PC-9 (cell line): Measurements from ENCODE around the gene ATP6V0E1. TPM values are rescaled to one million over a fixed set of nuclear protein-coding genes. Genes with fewer than 3 reads are reported as not detected.

Experiments used
- BruUV-seq: library from RNA; stranded (reverse); fragments of 400-500 nt; replicated peaks from 2 replicates; lab custom pipeline; 2021; lab: Mats Ljungman, UMichigan
- CTCF ChIA-PET: fragments of 300-600 bp; sonication (Branson Sonifier 250); formaldehyde crosslinking; loops from one replicate; lab custom pipeline; 2022; ENCODE audit warnings: antibody characterized with exemption; lab: Charles Lee
- POLR2A ChIA-PET: fragments of 300-600 bp; sonication (Branson Sonifier 250); formaldehyde crosslinking; loops from one replicate; lab custom pipeline; 2022; ENCODE audit warnings: antibody characterized with exemption; ENCODE audit not compliant: unreplicated experiment; lab: Charles Lee
- DNase-seq, 2 experiments: peaks; one replicate each; pipeline versions ENCODE4 v3.0.0 to v3.0.0-alpha.2; 2015 to 2022; ENCODE audit warnings: mixed read lengths in 1 of 2
- H2AFZ ChIP-seq: fragments of 200-600 bp; sonication (generic); 2 replicates; pipeline ENCODE4 v1.8.1; 2017; ENCODE audit warnings: antibody characterized with exemption
- H3F3A ChIP-seq: fragments of 200-600 bp; sonication (generic); 2 replicates; pipeline ENCODE4 v1.8.1; 2017; ENCODE audit warnings: antibody characterized with exemption, mild to moderate bottlenecking, low read depth; ENCODE audit not compliant: insufficient read depth
- H3K27ac ChIP-seq: fragments of 200-600 bp; sonication (generic); 2 replicates; pipeline ENCODE4 v1.6.1; 2016; ENCODE audit warnings: mixed run types
- H3K27me3 ChIP-seq: fragments of 200-600 bp; sonication (generic); 2 replicates; pipeline ENCODE4 v1.6.1; 2016; ENCODE audit warnings: low read depth, mixed run types; ENCODE audit not compliant: insufficient read depth
- H3K36me3 ChIP-seq: fragments of 200-600 bp; sonication (generic); 2 replicates; pipeline ENCODE4 v1.6.1; 2016; ENCODE audit warnings: low read depth, mixed run types
- H3K4me1 ChIP-seq: fragments of 200-600 bp; sonication (generic); replicated peaks from 2 replicates; pipeline ENCODE4 v1.6.1; 2016; ENCODE audit warnings: mixed run types; ENCODE audit not compliant: insufficient read depth
- H3K4me2 ChIP-seq: fragments of 200-600 bp; sonication (generic); 2 replicates; pipeline ENCODE4 v1.6.1; 2017; ENCODE audit warnings: mixed run types
- H3K4me3 ChIP-seq: fragments of 200-600 bp; sonication (generic); 2 replicates; pipeline ENCODE4 v1.6.1; 2016; ENCODE audit warnings: mixed run types
- H3K79me2 ChIP-seq: fragments of 200-600 bp; sonication (generic); 2 replicates; pipeline ENCODE4 v1.6.1; 2017; ENCODE audit warnings: low read depth, mixed run types
- H3K9me2 ChIP-seq: fragments of 200-600 bp; sonication (generic); 2 replicates; pipeline ENCODE4 v1.8.1; 2017; ENCODE audit warnings: mild to moderate bottlenecking; ENCODE audit not compliant: insufficient read depth
- H3K9me3 ChIP-seq: fragments of 200-600 bp; sonication (generic); 2 replicates; pipeline ENCODE4 v1.8.1; 2016; ENCODE audit warnings: low read depth; ENCODE audit not compliant: insufficient read depth
- H4K20me1 ChIP-seq: fragments of 200-600 bp; sonication (generic); 2 replicates; pipeline ENCODE4 v1.8.1; 2017; ENCODE audit not compliant: insufficient read depth
- EZH2 ChIP-seq: fragments of 200-600 bp; sonication (generic); IDR thresholded peaks from 2 replicates; pipeline ENCODE4 v1.8.0; 2017; ENCODE audit warnings: antibody characterized with exemption, low read depth
- intact Hi-C: fragments of 100-400 bp; cut with micrococcal nuclease; formaldehyde crosslinking; loops from one replicate; pipeline ENCODE4 v1.10.0; 2022; ENCODE audit not compliant: unreplicated experiment
- total RNA-seq: library from RNA; stranded (reverse); gene quantifications from 2 replicates; pipeline ENCODE4 v1.2.3, GENCODE V29; 2021
- TF ChIP-seq, protein P1 (sequence below): fragments of 200-600 bp; sonication (generic); conservative IDR thresholded peaks from 2 replicates; pipeline ENCODE4 v1.6.1; 2017; ENCODE audit warnings: mixed run types, antibody characterized with exemption, mild to moderate bottlenecking, moderate library complexity

Gene ATP6V0E1
- total RNA-seq, 1 experiment from 2014 or later: 251 TPM

DNA sequence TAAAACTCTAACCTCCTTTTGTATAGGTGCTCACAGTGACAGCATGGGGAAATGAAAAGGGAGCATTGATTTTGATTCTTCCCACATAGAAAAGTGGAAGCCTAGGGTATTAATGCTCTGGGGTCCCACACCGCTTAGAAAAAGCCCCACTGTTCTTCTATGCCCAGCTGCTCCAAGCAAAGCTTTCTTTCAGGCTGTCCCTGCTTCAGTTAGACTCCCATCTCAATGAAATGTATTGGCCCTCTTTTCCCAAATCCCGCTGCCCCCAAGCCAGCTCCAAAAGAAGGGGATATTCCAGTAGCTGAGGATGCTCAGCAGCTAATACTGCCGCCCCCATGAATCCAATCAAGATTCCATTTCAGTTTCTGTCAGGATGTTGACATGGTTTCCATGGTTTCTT lies 55.6 kb downstream of the ATP6V0E1 start:
- Histone ChIP-seq H4K20me1 (no peaks in the 10 kb centered on the region), H2AFZ (no peak overlapping the region), H3K27ac (no peak overlapping the region), H3K4me3 (no peak overlapping the region), H3K9me3 (no peaks in the 10 kb centered on the region), H3K4me1 (no peaks in the 10 kb centered on the region), H3K4me2 (no peak overlapping the region), H3K79me2 (no peaks in the 10 kb centered on the region), H3K36me3 (peaks cover 10% of the 10 kb centered on the region; the same call in 1 of the 2 replicates), H3K27me3 (no peaks in the 10 kb centered on the region), H3K9me2 (no peaks in the 10 kb centered on the region), H3F3A (peaks cover 7% of the 10 kb centered on the region; the same call in 1 of the 2 replicates)
- ChIA-PET CTCF (no interaction called here), POLR2A (interaction anchor here (0.6 kb wide), 1 partner anchor 267 kb away, joined by 4 read pairs; no protein-coding TSS in a partner anchor)
- TF ChIP-seq, protein P1, sequence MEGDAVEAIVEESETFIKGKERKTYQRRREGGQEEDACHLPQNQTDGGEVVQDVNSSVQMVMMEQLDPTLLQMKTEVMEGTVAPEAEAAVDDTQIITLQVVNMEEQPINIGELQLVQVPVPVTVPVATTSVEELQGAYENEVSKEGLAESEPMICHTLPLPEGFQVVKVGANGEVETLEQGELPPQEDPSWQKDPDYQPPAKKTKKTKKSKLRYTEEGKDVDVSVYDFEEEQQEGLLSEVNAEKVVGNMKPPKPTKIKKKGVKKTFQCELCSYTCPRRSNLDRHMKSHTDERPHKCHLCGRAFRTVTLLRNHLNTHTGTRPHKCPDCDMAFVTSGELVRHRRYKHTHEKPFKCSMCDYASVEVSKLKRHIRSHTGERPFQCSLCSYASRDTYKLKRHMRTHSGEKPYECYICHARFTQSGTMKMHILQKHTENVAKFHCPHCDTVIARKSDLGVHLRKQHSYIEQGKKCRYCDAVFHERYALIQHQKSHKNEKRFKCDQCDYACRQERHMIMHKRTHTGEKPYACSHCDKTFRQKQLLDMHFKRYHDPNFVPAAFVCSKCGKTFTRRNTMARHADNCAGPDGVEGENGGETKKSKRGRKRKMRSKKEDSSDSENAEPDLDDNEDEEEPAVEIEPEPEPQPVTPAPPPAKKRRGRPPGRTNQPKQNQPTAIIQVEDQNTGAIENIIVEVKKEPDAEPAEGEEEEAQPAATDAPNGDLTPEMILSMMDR: no peak
- no peak for TF ChIP-seq EZH2
- no peak for DNase-seq
- intact Hi-C loops: no loop called here
- BruUV-seq: no TSS peak

DNA sequence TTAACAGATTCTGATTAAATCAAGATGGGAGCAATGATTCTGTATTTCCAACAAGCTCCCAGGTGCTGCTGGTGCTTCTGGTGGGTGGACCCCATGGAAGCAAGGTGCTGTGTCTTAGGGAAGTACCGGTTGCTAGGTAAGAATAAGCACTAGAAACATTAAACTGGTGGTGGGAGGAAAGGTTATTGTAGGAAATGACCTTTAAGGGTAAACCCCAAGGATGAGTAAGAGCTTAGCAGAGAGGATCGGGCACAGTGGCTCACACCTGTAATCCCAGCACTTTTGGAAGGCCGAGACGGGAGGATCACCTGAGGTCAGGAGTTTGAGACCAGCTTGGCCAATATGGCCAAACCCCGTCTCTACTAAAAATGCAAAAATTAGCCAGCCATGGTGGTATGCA lies 56.4 kb downstream of the ATP6V0E1 start:
- H3K27ac ChIP-seq: no peak overlapping the region
- ChIA-PET POLR2A (no interaction called here), CTCF (interaction anchor here (0.5 kb wide), 1 partner anchor 105 kb away, joined by 3 read pairs; no protein-coding TSS in a partner anchor)
- TSS peak; percentile 17 for BruUV-seq
- no peak for DNase-seq
- H3K79me2 ChIP-seq: no peaks in the 10 kb centered on the region
- H3K27me3 ChIP-seq: no peaks in the 10 kb centered on the region
- no peak overlapping the region for H3K4me2 ChIP-seq
- H3K4me3 ChIP-seq: no peak overlapping the region
- peaks cover 1% of the 10 kb centered on the region; the same call in 1 of the 2 replicates for H3F3A ChIP-seq
- no peak for TF ChIP-seq EZH2
- TF ChIP-seq, protein P1: no peak
- H3K4me1 ChIP-seq: no peaks in the 10 kb centered on the region
- no peaks in the 10 kb centered on the region for H3K9me3 ChIP-seq
- no peaks in the 10 kb centered on the region for H4K20me1 ChIP-seq
- intact Hi-C loops: no loop called here
- no peak overlapping the region for H2AFZ ChIP-seq
- peaks cover 6% of the 10 kb centered on the region; the same call in 1 of the 2 replicates for H3K36me3 ChIP-seq
- no peaks in the 10 kb centered on the region for H3K9me2 ChIP-seq

DNA sequence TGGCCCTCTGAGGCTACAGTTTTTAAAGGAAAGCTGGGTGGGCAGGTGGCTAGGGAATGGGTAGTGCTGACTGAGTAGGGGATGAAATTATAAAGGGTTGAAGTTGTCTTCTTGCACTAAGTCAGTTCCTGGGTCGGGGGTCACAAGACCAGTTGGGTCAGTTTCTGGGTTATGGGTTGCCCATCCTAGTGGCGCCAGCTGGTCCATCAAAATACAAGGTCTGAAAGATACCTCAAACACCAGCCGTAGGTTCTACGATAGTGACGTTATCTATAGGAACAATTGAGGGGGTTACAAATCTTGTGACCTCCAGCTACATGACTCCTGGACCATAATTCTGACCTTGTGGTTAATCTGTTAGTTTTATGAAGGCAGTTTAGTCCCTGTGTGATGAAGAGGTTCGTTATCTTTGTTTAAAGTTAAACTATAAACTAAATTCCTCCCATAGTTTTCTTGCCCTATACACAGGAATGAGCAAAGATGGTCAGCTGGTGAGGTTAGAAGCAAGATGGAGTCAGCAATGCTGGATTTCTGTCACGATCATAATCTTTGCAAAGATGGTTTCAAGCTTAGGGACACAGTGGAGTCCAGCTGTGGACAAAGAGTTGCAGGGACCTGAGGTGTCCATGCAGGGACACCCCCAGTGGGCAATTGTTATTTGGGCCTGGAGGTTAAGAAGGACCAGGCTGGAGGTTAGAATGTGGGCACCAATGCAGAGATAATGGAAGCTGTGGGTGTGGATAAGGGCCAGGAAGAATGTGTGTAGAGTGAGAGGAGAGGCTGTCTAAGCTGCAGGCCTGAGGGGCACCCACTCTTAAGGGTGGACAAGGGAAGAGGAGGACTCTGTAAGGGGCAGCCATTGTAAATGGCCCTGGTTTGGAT lies 58.6 kb downstream of the ATP6V0E1 start:
- no peak for DNase-seq
- H3K36me3 ChIP-seq: no peaks in the 10 kb centered on the region
- H3K4me2 ChIP-seq: no peak overlapping the region
- no peaks in the 10 kb centered on the region for H3F3A ChIP-seq
- no peaks in the 10 kb centered on the region for H3K4me1 ChIP-seq
- no peak overlapping the region for H3K4me3 ChIP-seq
- BruUV-seq: no TSS peak
- TF ChIP-seq EZH2: no peak
- TF ChIP-seq, protein P1: no peak
- no peak overlapping the region for H3K27ac ChIP-seq
- no peaks in the 10 kb centered on the region for H3K9me3 ChIP-seq
- no peak overlapping the region for H2AFZ ChIP-seq
- ChIA-PET POLR2A (interaction anchor here (0.7 kb wide), 1 partner anchor 15 kb away, joined by 3 read pairs; no protein-coding TSS in a partner anchor), CTCF (no interaction called here)
- H3K9me2 ChIP-seq: no peaks in the 10 kb centered on the region
- H3K79me2 ChIP-seq: no peaks in the 10 kb centered on the region
- intact Hi-C loops: no loop called here
- H4K20me1 ChIP-seq: no peaks in the 10 kb centered on the region
- no peaks in the 10 kb centered on the region for H3K27me3 ChIP-seq
